Skeletal muscle tissue (tissue), 4 donors: ENCODE results near the gene EDA2R. TPM values are rescaled to one million over a fixed set of nuclear protein-coding genes. Genes with fewer than 3 reads are reported as not detected.
A peak's percentile ranks its signal among the peaks of the same experiment; 100 is the strongest.

Experiments
- H3K27ac ChIP-seq: one replicate; pipeline ENCODE4 v1.7.0; 2013; ENCODE audit warnings: mild to moderate bottlenecking, low read depth, low read length, inconsistent platforms
- H3K27me3 ChIP-seq, 3 donors: one replicate each; pipeline ENCODE4 v1.7.0; 2013; ENCODE audit warnings: low read length in 3 of 3; ENCODE audit not compliant: control insufficient read depth in 3 of 3, insufficient read depth in 3 of 3
- H3K36me3 ChIP-seq, 3 donors: one replicate each; pipeline ENCODE4 v1.7.0; 2013; ENCODE audit warnings: low read length in 3 of 3; ENCODE audit not compliant: control insufficient read depth in 3 of 3, insufficient read depth in 3 of 3
- H3K4me1 ChIP-seq, 3 donors: one replicate each; pipeline ENCODE4 v1.7.0; 2013; ENCODE audit warnings: low read length in 3 of 3, mild to moderate bottlenecking in 3 of 3; ENCODE audit not compliant: control insufficient read depth in 3 of 3, insufficient read depth in 3 of 3
- H3K4me3 ChIP-seq, 3 donors: one replicate each; pipeline ENCODE4 v1.7.0; 2013; ENCODE audit warnings: low read length in 3 of 3
- H3K9ac ChIP-seq, 3 donors: one replicate each; pipeline ENCODE4 v1.7.0; 2013; ENCODE audit warnings: low read length in 3 of 3, mild to moderate bottlenecking in 3 of 3, moderate library complexity in 2 of 3, low read depth in 1 of 3
- H3K9me3 ChIP-seq, 3 donors: one replicate each; pipeline ENCODE4 v1.7.0; 2013; ENCODE audit warnings: low read length in 3 of 3; ENCODE audit not compliant: control insufficient read depth in 3 of 3
- total RNA-seq: library from RNA; depleted of rRNA; stranded (reverse); fragments of >200 nt; gene quantifications from one replicate; pipeline ENCODE4 v1.2.3, GENCODE V29; 2014
- donor health status: Osteomylitis.

Gene EDA2R, protein sequence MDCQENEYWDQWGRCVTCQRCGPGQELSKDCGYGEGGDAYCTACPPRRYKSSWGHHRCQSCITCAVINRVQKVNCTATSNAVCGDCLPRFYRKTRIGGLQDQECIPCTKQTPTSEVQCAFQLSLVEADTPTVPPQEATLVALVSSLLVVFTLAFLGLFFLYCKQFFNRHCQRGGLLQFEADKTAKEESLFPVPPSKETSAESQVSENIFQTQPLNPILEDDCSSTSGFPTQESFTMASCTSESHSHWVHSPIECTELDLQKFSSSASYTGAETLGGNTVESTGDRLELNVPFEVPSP
- 1.0 TPM for total RNA-seq

GRCh38 chrX:66638591-66639500, at the start of gene EDA2R:
EDA2R (minus strand) TSS chrX:66639078; CDS start chrX:66616020, 23,058 bp downstream.
- Histone ChIP-seq H3K36me3 (no peaks in the 10 kb centered on the region), H3K9ac (peak within 1 kb of the TSS in 1 of 3 donors; percentile 3), H3K4me1 (no peaks in the 10 kb centered on the region), H3K27ac (no peak within 1 kb of the TSS), H3K27me3 (no peaks in the 10 kb centered on the region), H3K4me3 (peak within 1 kb of the TSS; percentile 58 to 66 (median 64)), H3K9me3 (no peaks in the 10 kb centered on the region)

DNA sequence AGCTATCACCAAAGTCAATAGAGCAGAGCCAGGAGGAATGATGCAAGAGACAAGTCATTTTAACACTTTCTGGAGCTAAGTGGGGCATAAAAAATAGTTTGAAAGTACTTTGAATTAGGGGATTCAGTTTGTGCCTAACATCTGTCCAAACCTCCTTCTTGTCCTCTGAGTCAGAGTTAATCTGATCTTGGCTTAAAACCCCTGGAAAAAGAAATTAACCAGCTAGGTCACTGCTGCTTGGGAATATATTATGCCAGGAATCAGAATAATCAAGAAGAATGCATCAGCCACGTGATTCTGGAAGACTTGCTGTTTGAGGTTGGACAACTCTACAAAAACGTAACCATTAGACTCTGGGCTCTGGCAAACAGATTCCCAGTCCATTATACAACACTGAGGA, 45.3 kb upstream of the EDA2R start:
- H3K27ac ChIP-seq = no peak overlapping the region
- H3K9ac ChIP-seq = no peak overlapping the region
- no peaks in the 10 kb centered on the region for H3K9me3 ChIP-seq
- H3K4me3 ChIP-seq = no peak overlapping the region
- H3K36me3 ChIP-seq = no peaks in the 10 kb centered on the region
- no peaks in the 10 kb centered on the region for H3K27me3 ChIP-seq
- H3K4me1 ChIP-seq = no peaks in the 10 kb centered on the region

GRCh38 chrX:66680451-66680850, 41.6 kb upstream of the EDA2R start:
- Histone ChIP-seq H3K36me3 (no peaks in the 10 kb centered on the region), H3K27me3 (no peaks in the 10 kb centered on the region), H3K27ac (no peak overlapping the region), H3K4me3 (no peak overlapping the region), H3K9ac (no peak overlapping the region), H3K9me3 (no peaks in the 10 kb centered on the region), H3K4me1 (no peaks in the 10 kb centered on the region)

DNA sequence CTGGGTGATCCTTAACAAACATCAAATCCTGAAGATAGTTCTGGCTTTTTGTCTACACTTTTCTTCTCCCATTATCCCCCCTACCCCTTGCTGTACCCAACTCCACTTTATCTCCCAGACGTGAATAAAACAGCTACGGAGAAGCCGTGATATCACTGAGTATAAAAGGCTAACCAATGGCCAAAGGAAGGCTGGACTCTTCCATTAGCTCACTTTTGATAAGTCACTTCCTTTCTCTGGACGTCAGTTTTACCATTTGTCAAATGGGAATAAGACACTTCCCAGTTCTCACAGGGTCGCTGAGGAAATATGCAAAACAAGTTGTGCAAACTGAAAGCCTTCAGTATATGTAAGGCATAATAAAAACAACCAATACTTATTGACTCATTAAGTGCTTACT, 38.6 kb upstream of the EDA2R start:
- Histone ChIP-seq H3K27ac (no peak overlapping the region), H3K4me1 (no peaks in the 10 kb centered on the region), H3K36me3 (no peaks in the 10 kb centered on the region), H3K9ac (no peak overlapping the region), H3K27me3 (no peaks in the 10 kb centered on the region), H3K4me3 (no peak overlapping the region), H3K9me3 (no peaks in the 10 kb centered on the region)

DNA sequence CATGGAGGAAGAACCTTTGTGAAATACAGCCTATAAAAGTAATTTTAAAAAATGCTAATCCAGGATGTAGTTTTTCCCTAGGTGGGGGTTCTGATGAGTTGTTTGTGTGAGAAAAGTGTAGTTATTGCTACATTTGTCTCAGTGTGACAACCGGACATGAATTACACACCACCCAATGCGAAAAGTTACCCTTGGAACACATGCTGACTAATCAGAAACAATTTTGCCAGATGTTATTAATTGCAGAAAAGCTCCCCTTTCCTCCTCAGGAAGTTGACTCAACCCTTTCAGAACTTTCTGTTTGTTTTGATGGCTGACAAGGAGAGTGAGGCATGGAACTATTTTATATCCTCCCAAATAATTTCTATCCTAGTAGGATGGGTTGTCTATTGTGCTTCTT, 38.1 kb upstream of the EDA2R start:
- Histone ChIP-seq H3K4me3 (no peak overlapping the region), H3K27me3 (no peaks in the 10 kb centered on the region), H3K9me3 (no peaks in the 10 kb centered on the region), H3K36me3 (no peaks in the 10 kb centered on the region), H3K9ac (no peak overlapping the region), H3K4me1 (no peaks in the 10 kb centered on the region), H3K27ac (no peak overlapping the region)

GRCh38 chrX:66676413-66676812, 37.5 kb upstream of the EDA2R start:
- H3K27me3 ChIP-seq = no peaks in the 10 kb centered on the region
- H3K4me3 ChIP-seq = no peak overlapping the region
- H3K27ac ChIP-seq = no peak overlapping the region
- no peaks in the 10 kb centered on the region for H3K4me1 ChIP-seq
- no peaks in the 10 kb centered on the region for H3K36me3 ChIP-seq
- no peaks in the 10 kb centered on the region for H3K9me3 ChIP-seq
- H3K9ac ChIP-seq = no peak overlapping the region

DNA sequence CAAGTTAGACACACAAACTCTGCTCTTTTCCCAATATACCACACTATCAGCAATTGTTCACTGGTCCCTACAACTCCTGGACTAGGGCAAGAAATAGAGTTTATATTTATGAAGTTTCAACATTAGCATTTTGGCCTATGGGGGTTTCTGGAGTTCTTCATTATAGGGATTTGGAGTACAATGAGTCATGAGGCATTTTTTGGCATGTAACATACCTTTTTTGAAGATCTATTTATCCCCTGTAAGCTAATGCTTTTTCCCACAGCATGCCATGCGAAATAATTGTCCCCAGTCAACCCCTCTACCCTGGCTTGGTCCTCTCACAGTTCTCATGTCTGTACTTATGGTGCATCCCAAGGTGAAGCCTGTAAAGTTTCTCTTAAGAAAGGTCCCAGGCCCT, 36.7 kb upstream of the EDA2R start:
- Histone ChIP-seq H3K9ac (no peak overlapping the region), H3K9me3 (no peaks in the 10 kb centered on the region), H3K27ac (no peak overlapping the region), H3K4me3 (no peak overlapping the region), H3K27me3 (no peaks in the 10 kb centered on the region), H3K36me3 (no peaks in the 10 kb centered on the region), H3K4me1 (no peaks in the 10 kb centered on the region)

DNA sequence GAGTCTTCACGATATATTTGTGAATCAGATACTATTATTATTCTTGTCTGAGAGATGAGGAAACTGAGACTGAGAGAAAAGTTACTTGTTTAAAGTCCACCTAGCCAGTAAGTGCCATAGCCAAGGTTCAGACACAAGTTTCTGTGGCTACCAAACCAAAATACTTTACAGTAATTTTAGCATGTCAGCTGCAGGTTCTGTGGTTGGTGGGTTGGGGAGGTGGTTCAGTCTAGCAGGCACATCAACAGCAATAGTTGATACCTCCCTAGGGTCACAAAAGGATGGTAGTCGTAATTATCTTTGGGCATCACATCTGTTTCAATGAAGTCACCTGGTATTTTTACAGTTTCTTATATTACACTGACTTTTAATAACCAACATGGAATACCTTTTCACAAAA, 35.6 kb upstream of the EDA2R start:
- no peak overlapping the region for H3K27ac ChIP-seq
- no peaks in the 10 kb centered on the region for H3K27me3 ChIP-seq

DNA sequence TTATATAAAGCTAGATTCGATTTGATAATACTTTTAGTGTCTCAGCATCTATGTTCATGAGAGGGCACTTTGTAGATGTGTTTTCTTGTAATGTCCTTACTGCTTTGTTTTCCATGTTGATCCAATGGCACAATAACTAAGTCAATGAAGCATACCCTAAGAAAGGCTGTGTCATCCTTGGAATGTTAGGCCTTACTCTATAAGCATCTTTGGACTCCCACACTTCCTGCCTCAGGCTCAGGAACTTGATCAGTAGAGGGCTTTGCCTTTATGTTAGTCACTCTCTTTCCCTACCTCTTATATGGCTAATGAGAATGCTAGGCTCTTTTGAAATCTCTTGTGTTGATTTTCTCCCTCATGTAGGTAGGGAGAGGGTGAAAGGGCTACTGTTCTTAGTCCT, 33.2 kb upstream of the EDA2R start:
- H3K4me1 ChIP-seq = no peaks in the 10 kb centered on the region
- no peak overlapping the region for H3K9ac ChIP-seq
- no peak overlapping the region for H3K4me3 ChIP-seq
- H3K27me3 ChIP-seq = no peaks in the 10 kb centered on the region
- H3K9me3 ChIP-seq = no peaks in the 10 kb centered on the region
- H3K27ac ChIP-seq = no peak overlapping the region
- no peaks in the 10 kb centered on the region for H3K36me3 ChIP-seq

More for the DNA sequence above, 35.6 kb upstream of the EDA2R start:
- Histone ChIP-seq H3K36me3 (no peaks in the 10 kb centered on the region), H3K9ac (no peak overlapping the region), H3K4me1 (no peaks in the 10 kb centered on the region), H3K9me3 (no peaks in the 10 kb centered on the region), H3K4me3 (no peak overlapping the region)

DNA sequence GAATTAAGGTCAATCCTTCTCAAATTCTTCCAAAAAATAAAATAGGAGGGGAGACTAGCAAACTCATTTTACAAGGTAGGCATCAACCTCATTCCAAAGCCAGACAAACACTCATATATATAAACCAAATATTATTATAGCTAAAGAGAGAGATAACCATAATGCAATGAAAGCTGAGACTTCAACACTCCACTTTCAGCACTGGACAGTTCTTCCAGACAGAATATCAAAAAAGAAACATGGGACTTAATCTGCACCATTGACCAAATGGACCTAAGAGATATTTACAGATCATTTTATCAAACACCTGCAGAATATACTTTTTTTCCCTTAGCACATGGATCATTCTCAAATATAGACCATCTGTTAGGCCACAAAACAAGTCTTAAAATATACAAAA, 15.5 kb upstream of the EDA2R start:
- H3K27ac ChIP-seq = no peak overlapping the region
- H3K9me3 ChIP-seq = no peaks in the 10 kb centered on the region
- no peak overlapping the region for H3K4me3 ChIP-seq
- no peaks in the 10 kb centered on the region for H3K36me3 ChIP-seq
- H3K9ac ChIP-seq = no peak overlapping the region
- H3K4me1 ChIP-seq = no peaks in the 10 kb centered on the region
- H3K27me3 ChIP-seq = peaks cover 0 to 5% (median 0%) of the 10 kb centered on the region in 3 donors
